Neuronal stem cell (in vitro differentiated cells): Measurements from ENCODE around the gene MIP.

ENCODE experiments used
- DNase-seq: peaks from one replicate; pipeline ENCODE4 v3.0.0-alpha.2; 2013; ENCODE audit warnings: low spot score
- H2AFZ ChIP-seq: one replicate; pipeline ENCODE4 v1.6.1; 2013; ENCODE audit warnings: mild to moderate bottlenecking, low read length, inconsistent platforms
- H2AK5ac ChIP-seq: 2 replicates; pipeline ENCODE4 v1.6.1; 2013; ENCODE audit warnings: low read depth, mild to moderate bottlenecking, inconsistent platforms, low read length, moderate library complexity, mixed read lengths
- H2BK120ac ChIP-seq: 2 replicates; pipeline ENCODE4 v1.6.1; 2013; ENCODE audit warnings: low read depth, mild to moderate bottlenecking, inconsistent platforms, low read length, moderate library complexity, mixed read lengths
- H2BK12ac ChIP-seq: one replicate; pipeline ENCODE4 v1.6.1; 2013; ENCODE audit warnings: low read length, inconsistent platforms
- H2BK15ac ChIP-seq: 2 replicates; pipeline ENCODE4 v1.6.1; 2013; ENCODE audit warnings: mild to moderate bottlenecking, low read length, inconsistent platforms, mixed read lengths
- H2BK5ac ChIP-seq: one replicate; pipeline ENCODE4 v1.6.1; 2013; ENCODE audit warnings: inconsistent platforms, mild to moderate bottlenecking, low read length, moderate library complexity
- H3K14ac ChIP-seq: one replicate; pipeline ENCODE4 v1.6.1; 2013; ENCODE audit warnings: low read length, inconsistent platforms
- H3K18ac ChIP-seq: 2 replicates; pipeline ENCODE4 v1.6.1; 2013; ENCODE audit warnings: low read length, inconsistent platforms
- H3K23ac ChIP-seq: 2 replicates; pipeline ENCODE4 v1.6.1; 2013; ENCODE audit warnings: low read depth, mild to moderate bottlenecking, mixed read lengths, low read length, inconsistent platforms; ENCODE audit not compliant: poor library complexity
- H3K27ac ChIP-seq: replicated peaks from 3 replicates; pipeline ENCODE4 v1.5.1; 2013; ENCODE audit warnings: low read length, inconsistent platforms
- H3K27me3 ChIP-seq, 3 experiments: 2 replicates each; pipeline ENCODE4 v1.6.1; 2013; ENCODE audit warnings: low read length in 3 of 3, mild to moderate bottlenecking in 2 of 3, inconsistent platforms in 1 of 3, low read depth in 1 of 3, mixed read lengths in 1 of 3, moderate library complexity in 1 of 3; ENCODE audit not compliant: control insufficient read depth in 3 of 3, insufficient read depth in 3 of 3
- H3K36me3 ChIP-seq, 2 donors: replicated peaks in 1 of 2; 2 replicates each; pipeline ENCODE4 v1.6.1; 2013; ENCODE audit warnings: low read length in 2 of 2; ENCODE audit not compliant: control insufficient read depth in 2 of 2, insufficient read depth in 2 of 2
- H3K4ac ChIP-seq: 2 replicates; pipeline ENCODE4 v1.6.1; 2013; ENCODE audit warnings: inconsistent platforms, mild to moderate bottlenecking, low read length, moderate library complexity
- H3K4me1 ChIP-seq, 2 donors: 1 replicate in 1 of 2; 2 replicates in 1 of 2; pipeline ENCODE4 v1.6.1; 2013; ENCODE audit warnings: low read length in 2 of 2, low read depth in 1 of 2; ENCODE audit not compliant: control insufficient read depth in 2 of 2, insufficient read depth in 1 of 2
- H3K4me2 ChIP-seq: one replicate; pipeline ENCODE4 v1.6.1; 2013; ENCODE audit warnings: mild to moderate bottlenecking, low read length, inconsistent platforms; ENCODE audit not compliant: insufficient read depth, poor library complexity, severe bottlenecking
- H3K4me3 ChIP-seq, 2 donors: 2 replicates each; pipeline ENCODE4 v1.5.1; 2013; ENCODE audit warnings: low read length in 2 of 2, mild to moderate bottlenecking in 2 of 2, inconsistent platforms in 1 of 2, moderate library complexity in 1 of 2
- H3K79me1 ChIP-seq: one replicate; pipeline ENCODE4 v1.6.1; 2013; ENCODE audit warnings: low read depth, mild to moderate bottlenecking, inconsistent platforms, low read length, moderate library complexity
- H3K9ac ChIP-seq: one replicate; pipeline ENCODE4 v1.6.1; 2013; ENCODE audit warnings: mild to moderate bottlenecking, low read depth, low read length, inconsistent platforms; ENCODE audit not compliant: poor library complexity
- H3K9me3 ChIP-seq, 2 donors: replicated peaks in 1 of 2; 2 replicates each; pipeline versions ENCODE3 to v1.6.1; 2013; ENCODE audit warnings: low read length in 2 of 2, mild to moderate bottlenecking in 2 of 2, inconsistent platforms in 1 of 2, low read depth in 1 of 2, mixed read lengths in 1 of 2, moderate library complexity in 1 of 2; ENCODE audit not compliant: control insufficient read depth in 2 of 2, insufficient read depth in 1 of 2
- H4K8ac ChIP-seq: one replicate; pipeline ENCODE4 v1.6.1; 2013; ENCODE audit warnings: low read depth, mild to moderate bottlenecking, inconsistent platforms, low read length, moderate library complexity
- H4K91ac ChIP-seq: one replicate; pipeline ENCODE4 v1.6.1; 2013; ENCODE audit warnings: low read length, low read depth, mild to moderate bottlenecking, inconsistent platforms; ENCODE audit not compliant: poor library complexity
- WGBS, 2 donors: extraction: QIAGEN DNeasy Blood & Tissue Kit; methylation state at CpG; one replicate each; pipeline ENCODE4 v1.1.7; 2013; ENCODE audit warnings: missing lambda C conversion rate in 2 of 2, mixed read lengths in 1 of 2; ENCODE audit not compliant: insufficient read length in 2 of 2, insufficient replicate concordance in 1 of 2; ENCODE audit errors: extremely low coverage in 2 of 2; 5-methylcytosine and 5-hydroxymethylcytosine counted together

MIP gene

DNA sequence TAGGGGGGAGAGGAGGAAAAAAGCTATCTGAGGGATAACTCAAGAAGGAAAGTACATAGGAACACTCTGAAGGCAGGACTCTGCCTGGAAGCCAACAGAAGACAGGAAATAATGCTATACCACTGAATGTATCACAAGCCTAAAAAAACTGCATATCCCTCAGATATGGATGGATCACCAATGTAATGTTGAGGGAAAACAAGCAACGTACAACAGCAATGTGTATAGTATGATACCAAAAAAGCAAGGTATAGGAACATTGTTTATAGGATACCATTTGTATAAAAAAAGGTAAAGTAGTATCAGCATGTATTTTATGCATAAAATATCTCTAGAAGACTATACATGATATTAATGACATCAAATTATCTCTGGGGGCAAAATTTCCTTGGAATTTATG, 30.1 kb upstream of the MIP start:
- no peak overlapping the region for H2BK5ac ChIP-seq
- no peak overlapping the region for H3K4ac ChIP-seq
- no peak overlapping the region for H3K4me2 ChIP-seq
- H3K79me1 ChIP-seq = no peaks in the 10 kb centered on the region
- no CpG with 5 or more reads among the region's 1 CpG for WGBS, 2 donors
- no peak overlapping the region for H2AFZ ChIP-seq
- no peak overlapping the region for H3K4me3 ChIP-seq
- H2BK120ac ChIP-seq = no peak overlapping the region
- peaks cover 0 to 34% (median 10%) of the 10 kb centered on the region in 3 experiments for H3K27me3 ChIP-seq
- H3K4me1 ChIP-seq = peaks cover 3 to 8% of the 10 kb centered on the region in 2 donors
- H3K9ac ChIP-seq = no peak overlapping the region
- H3K18ac ChIP-seq = no peak overlapping the region
- H2AK5ac ChIP-seq = no peak overlapping the region
- no peak overlapping the region for H2BK12ac ChIP-seq
- no peak overlapping the region for H4K8ac ChIP-seq
- peaks cover 0 to 8% of the 10 kb centered on the region in 2 donors for H3K9me3 ChIP-seq
- no peak for DNase-seq
- H3K27ac ChIP-seq = no peak overlapping the region
- no peak overlapping the region for H3K14ac ChIP-seq
- no peak overlapping the region for H4K91ac ChIP-seq
- H3K23ac ChIP-seq = no peak overlapping the region
- H2BK15ac ChIP-seq = no peak overlapping the region
- H3K36me3 ChIP-seq = peaks cover 0 to 8% of the 10 kb centered on the region in 2 donors

DNA sequence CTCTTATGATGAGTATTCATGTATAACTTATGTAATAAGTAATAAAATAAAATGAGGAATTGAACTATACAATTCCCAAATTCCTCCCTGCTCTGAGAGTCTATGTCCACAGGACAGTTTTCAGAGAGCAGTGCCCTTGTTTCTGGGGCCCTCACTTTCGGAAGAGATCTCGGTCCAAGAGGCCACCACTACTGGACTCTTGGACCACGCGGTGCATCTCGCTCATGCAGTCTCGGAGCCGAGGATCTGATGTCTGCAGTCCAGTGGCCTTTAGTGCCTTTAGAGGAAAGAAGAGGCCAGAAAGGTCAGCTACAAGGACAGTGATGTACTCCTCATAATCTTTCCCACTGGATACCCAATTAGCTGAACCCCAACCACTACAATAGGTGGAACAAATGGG, 25.2 kb upstream of the MIP start:
- H3K18ac ChIP-seq = no peak overlapping the region
- no peak overlapping the region for H2BK5ac ChIP-seq
- no peak overlapping the region for H4K8ac ChIP-seq
- H2AFZ ChIP-seq = no peak overlapping the region
- H3K4ac ChIP-seq = no peak overlapping the region
- H3K36me3 ChIP-seq = peaks cover 0 to 7% of the 10 kb centered on the region in 2 donors
- no peaks in the 10 kb centered on the region for H3K27me3 ChIP-seq
- H3K4me1 ChIP-seq = no peaks in the 10 kb centered on the region
- no peak overlapping the region for H3K9ac ChIP-seq
- H3K4me3 ChIP-seq = no peak overlapping the region
- H3K14ac ChIP-seq = no peak overlapping the region
- no peak overlapping the region for H2BK12ac ChIP-seq
- no peak overlapping the region for H4K91ac ChIP-seq
- H2BK15ac ChIP-seq = no peak overlapping the region
- no peak overlapping the region for H3K23ac ChIP-seq
- H3K4me2 ChIP-seq = no peak overlapping the region
- no peak overlapping the region for H3K27ac ChIP-seq
- no peaks in the 10 kb centered on the region for H3K79me1 ChIP-seq
- no peak overlapping the region for H2BK120ac ChIP-seq
- no CpG with 5 or more reads among the region's 7 CpGs for WGBS, 2 donors
- no peak overlapping the region for H2AK5ac ChIP-seq
- H3K9me3 ChIP-seq = peaks cover 0 to 4% of the 10 kb centered on the region in 2 donors
- DNase-seq = no peak

DNA sequence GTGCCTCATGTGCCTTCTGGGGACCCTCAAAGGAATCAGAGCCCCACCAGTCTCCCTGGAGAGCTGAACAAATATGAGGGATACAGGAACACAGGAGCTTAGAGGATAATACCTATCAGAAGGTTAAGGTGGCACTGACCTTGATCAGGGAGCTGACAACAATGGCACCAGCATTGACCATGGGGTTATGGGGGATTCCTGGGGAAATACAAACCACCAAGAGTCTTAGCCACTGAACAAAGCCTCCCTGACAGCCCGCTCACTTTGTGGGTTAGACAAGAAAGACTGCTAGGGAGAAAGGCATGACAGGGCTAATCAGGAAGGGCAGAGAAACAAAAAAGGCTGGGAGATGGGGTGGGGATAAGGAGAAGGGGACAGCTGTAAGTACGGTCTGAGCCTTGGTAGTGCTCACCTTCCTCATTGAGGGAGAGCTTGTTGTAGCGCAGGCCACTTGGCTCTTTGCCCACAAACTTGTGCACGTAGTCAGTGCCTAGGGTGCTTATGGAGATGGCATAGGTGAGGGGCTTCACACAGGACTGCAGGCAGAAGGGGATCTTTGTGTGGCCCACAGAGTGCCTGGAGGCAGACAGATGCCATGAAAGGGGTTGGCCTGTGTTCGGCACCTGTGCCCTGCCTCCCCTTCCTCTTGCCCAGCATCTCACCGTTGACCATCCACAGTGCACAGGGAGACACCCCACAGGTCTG, 23.2 kb upstream of the MIP start:
- no peaks in the 10 kb centered on the region for H3K27me3 ChIP-seq
- H2BK15ac ChIP-seq = no peak overlapping the region
- H3K36me3 ChIP-seq = peaks cover 0 to 20% of the 10 kb centered on the region in 2 donors
- no peak overlapping the region for H3K4ac ChIP-seq
- WGBS, 2 donors = no CpG with 5 or more reads among the region's 6 CpGs
- H3K4me3 ChIP-seq = no peak overlapping the region
- H3K4me2 ChIP-seq = no peak overlapping the region
- H3K79me1 ChIP-seq = no peaks in the 10 kb centered on the region
- no peak for DNase-seq
- H3K14ac ChIP-seq = peak overlapping the region; percentile 14
- H2AFZ ChIP-seq = no peak overlapping the region
- no peak overlapping the region for H2AK5ac ChIP-seq
- peak overlapping the region; percentile 57 for H3K23ac ChIP-seq
- H3K18ac ChIP-seq = peak overlapping the region; percentile 40
- no peaks in the 10 kb centered on the region for H3K4me1 ChIP-seq
- H2BK5ac ChIP-seq = no peak overlapping the region
- H3K9ac ChIP-seq = no peak overlapping the region
- no peak overlapping the region for H4K8ac ChIP-seq
- no peak overlapping the region for H2BK12ac ChIP-seq
- no peak overlapping the region for H4K91ac ChIP-seq
- no peak overlapping the region for H3K27ac ChIP-seq
- H3K9me3 ChIP-seq = peaks cover 0 to 4% of the 10 kb centered on the region in 2 donors
- no peak overlapping the region for H2BK120ac ChIP-seq

DNA sequence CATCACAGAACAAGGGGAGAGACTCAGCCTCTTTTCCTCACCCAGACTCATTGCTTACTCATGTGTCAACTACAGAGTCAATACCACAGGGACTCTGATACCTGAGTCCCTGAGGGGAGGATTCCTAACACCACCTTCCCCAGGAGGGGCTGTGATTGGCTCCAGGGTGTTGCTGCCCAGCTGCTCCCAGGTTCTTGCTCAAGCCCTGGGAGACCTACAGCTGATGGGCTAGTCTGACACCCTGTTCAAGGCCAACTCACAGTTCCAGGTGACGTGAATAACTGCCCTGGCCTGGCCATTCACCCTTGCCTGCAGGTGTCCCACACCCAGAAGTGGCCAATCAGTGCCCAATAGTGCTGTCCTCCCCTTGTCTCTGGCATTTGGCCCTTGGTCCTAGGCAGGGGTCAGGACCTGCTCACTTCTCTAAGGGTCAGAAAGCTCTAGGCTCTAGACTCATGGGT, 22.5 kb upstream of the MIP start:
- no peak overlapping the region for H3K9ac ChIP-seq
- no peak overlapping the region for H3K23ac ChIP-seq
- H3K4me2 ChIP-seq = no peak overlapping the region
- H3K79me1 ChIP-seq = no peaks in the 10 kb centered on the region
- no peak overlapping the region for H3K4me3 ChIP-seq
- no peak overlapping the region for H2BK5ac ChIP-seq
- no peak overlapping the region for H2BK120ac ChIP-seq
- peaks cover 0 to 27% of the 10 kb centered on the region in 2 donors for H3K36me3 ChIP-seq
- H4K8ac ChIP-seq = no peak overlapping the region
- H4K91ac ChIP-seq = no peak overlapping the region
- no peaks in the 10 kb centered on the region for H3K4me1 ChIP-seq
- H2BK12ac ChIP-seq = no peak overlapping the region
- WGBS, 2 donors = no CpG with 5 or more reads among the region's 1 CpG
- no peak overlapping the region for H3K14ac ChIP-seq
- no peaks in the 10 kb centered on the region for H3K27me3 ChIP-seq
- H2AFZ ChIP-seq = no peak overlapping the region
- no peak overlapping the region for H3K27ac ChIP-seq
- no peak for DNase-seq
- no peak overlapping the region for H3K18ac ChIP-seq
- H2AK5ac ChIP-seq = no peak overlapping the region
- H2BK15ac ChIP-seq = no peak overlapping the region
- no peak overlapping the region for H3K4ac ChIP-seq
- H3K9me3 ChIP-seq = peaks cover 0 to 4% of the 10 kb centered on the region in 2 donors
